Ammon's horn (tissue), 1 donor: ENCODE data around the gene TLCD3A.
"Not testable (repeated sequence)": the region's sequence is repeated elsewhere in the genome, so short reads cannot be mapped to it uniquely, and the experiment has no call there.

ENCODE experiments used
- DNase-seq: peaks from one replicate; pipeline ENCODE4 v3.0.0-alpha.2; 2016; ENCODE audit warnings: low spot score

Gene TLCD3A

DNA sequence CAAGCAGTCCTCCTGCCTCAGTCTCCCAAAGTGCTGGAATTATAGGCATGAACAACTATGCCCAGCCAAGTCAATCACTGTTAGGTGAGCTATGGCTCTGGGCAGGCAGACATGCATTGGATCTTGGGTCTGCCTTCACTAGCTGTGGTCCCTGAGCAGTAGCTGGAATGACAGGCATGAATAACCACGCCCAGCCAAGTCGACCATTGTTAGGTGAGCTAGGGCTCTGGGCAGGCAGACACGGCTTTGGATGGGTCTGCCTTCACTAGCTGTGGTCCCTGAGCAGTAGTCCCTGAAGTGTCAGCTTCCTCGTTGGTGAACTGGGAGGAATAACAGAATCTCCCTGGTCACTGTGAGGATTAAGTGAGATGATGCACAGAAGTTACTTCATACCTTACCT is 56.2 kb downstream of the TLCD3A start:
- no peak for DNase-seq

DNA sequence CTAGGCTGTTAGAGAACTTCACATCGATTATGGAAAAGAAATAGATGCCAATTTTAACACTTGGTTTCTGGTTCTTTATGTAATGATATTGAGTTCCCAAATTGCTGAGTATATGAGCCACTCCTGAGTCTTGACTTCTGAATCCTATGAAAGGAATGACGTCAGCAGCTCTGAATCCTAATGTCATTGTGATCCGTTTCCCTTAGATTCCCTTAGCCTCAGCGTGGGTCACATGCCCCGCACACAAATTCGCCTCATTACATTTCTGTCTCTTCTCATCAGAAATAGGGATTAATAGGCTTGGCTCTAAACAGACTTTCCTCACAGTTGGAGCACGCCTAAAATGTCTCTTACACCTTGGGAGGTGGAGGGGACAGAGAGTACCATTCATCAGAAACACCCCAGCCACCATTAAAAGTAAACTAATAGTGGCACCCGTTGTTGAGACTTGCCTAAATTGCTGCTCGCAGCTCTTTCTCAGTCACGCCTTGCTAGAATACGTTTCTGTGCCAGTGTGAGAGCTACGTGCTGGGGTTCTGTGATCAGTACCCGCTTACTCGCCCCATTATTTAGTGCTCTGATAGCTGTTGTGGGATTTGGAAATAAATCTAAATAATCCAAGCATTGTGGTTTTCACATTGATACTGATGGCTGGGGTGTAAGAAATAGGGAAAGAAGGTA is 56.9 kb downstream of the TLCD3A start:
- no peak for DNase-seq

DNA sequence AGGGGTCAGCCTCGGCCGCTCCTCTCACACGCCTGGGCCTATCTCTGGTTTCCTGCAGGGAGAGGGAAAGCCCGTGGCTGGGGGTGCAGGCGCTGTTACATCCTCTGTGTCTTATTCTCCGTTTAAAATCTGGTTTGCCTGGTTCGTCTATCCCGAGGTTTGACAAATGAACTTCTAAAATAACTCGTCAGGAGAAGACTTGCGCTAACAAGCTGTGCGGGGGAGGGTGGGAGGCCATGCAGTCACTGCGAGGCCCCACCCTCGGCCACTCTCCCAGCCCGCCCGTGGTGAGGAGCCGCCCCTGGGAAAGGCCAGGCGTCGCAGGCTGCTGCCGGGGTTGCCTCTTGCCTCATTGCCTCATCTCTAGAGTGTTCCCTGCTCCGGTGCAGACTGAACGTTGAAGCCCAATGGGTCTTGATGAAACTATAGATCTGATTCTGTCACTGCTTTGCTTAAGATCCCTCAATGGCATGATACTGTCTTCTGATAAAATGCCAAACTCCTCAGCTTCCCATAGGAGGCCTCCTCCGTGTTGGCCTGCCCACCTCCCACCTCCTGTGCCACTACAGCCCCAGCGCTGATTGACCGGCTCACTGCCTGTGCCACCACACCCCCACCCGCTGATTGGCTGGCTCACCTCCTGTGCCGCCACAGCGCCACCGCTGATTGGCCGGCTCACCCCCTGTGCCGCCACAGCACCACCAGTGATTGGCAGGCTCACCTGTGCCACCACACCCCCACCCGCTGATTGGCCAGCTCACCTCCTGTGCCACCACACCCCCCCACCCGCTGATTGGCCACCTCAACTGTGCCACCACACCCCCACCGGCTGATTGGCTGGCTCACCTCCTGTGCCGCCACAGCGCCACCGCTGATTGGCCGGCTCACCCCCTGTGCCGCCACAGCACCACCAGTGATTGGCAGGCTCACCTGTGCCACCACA is 57.8 kb downstream of the TLCD3A start:
- not testable (repeated sequence) for DNase-seq

GRCh38 chr17:790874-791247 is 58.5 kb downstream of the TLCD3A start:
- DNase-seq = not testable (repeated sequence)

- no peak for DNase-seq
Observed at GRCh38 chr17:791829-792228, 59.4 kb downstream of the TLCD3A start.

- no peak for DNase-seq
Observed at GRCh38 chr17:792277-792676, 59.9 kb downstream of the TLCD3A start.
